B cell (primary cell): Measurements from ENCODE around the gene M6PR. TPM values are rescaled to one million over a fixed set of nuclear protein-coding genes. Genes with fewer than 3 reads are reported as not detected.

Experiments used
- ATAC-seq: fragments of 200-7000 bp; cut with Tn5 transposase; one replicate; pipeline ENCODE4 v1.10.0; 2021; ENCODE audit warnings: low read depth, mild to moderate bottlenecking, moderate number of reproducible peaks, moderate library complexity
- CTCF ChIA-PET: fragments of 350-600 bp; sonication (Branson Sonifier 250); formaldehyde crosslinking; loops from one replicate; lab custom pipeline; 2021; ENCODE audit warnings: antibody characterized with exemption, inconsistent platforms; lab: Charles Lee
- POLR2A ChIA-PET: fragments of 350-600 bp; sonication (Branson Sonifier 250); formaldehyde crosslinking; loops from one replicate; lab custom pipeline; 2021; ENCODE audit warnings: antibody characterized with exemption; lab: Charles Lee
- DNase-seq: peaks from one replicate; pipeline ENCODE4 v3.0.0; 2013
- H2AFZ ChIP-seq: 2 replicates; pipeline ENCODE4 v1.6.1; 2012; ENCODE audit warnings: mild to moderate bottlenecking, low read depth, low read length; ENCODE audit not compliant: insufficient read depth, poor library complexity, severe bottlenecking
- H3K27ac ChIP-seq, 2 donors: 1 replicate in 1 of 2; 2 replicates in 1 of 2; pipeline ENCODE4 v1.5.1; 2012 to 2013; ENCODE audit warnings: low read length in 2 of 2, mild to moderate bottlenecking in 2 of 2, moderate library complexity in 1 of 2
- H3K27me3 ChIP-seq, 4 experiments: fragments of 200-600 bp in 1 of 4; sonication (generic) in 1 of 4; replicated peaks in 1 of 4; 1 replicate in 2 of 4; 2 replicates in 2 of 4; pipeline versions ENCODE4 v1.6.1 to v1.7.0; 2013 to 2016; ENCODE audit warnings: low read length in 3 of 4, mild to moderate bottlenecking in 2 of 4, mixed read lengths in 1 of 4, moderate library complexity in 1 of 4; ENCODE audit not compliant: insufficient read depth in 4 of 4, control insufficient read depth in 3 of 4; ENCODE audit errors: control extremely low read depth in 1 of 4
- H3K36me3 ChIP-seq, 2 experiments: replicated peaks in 1 of 2; 1 replicate in 1 of 2; 2 replicates in 1 of 2; pipeline versions ENCODE4 v1.6.1 to v1.7.1; 2013; ENCODE audit warnings: low read length in 1 of 2; ENCODE audit not compliant: insufficient read depth in 2 of 2, control insufficient read depth in 1 of 2; ENCODE audit errors: control extremely low read depth in 1 of 2, extremely low read depth in 1 of 2
- H3K4me1 ChIP-seq, 2 donors: fragments of 200-600 bp in 1 of 2; sonication (generic) in 1 of 2; 1 replicate in 1 of 2; 2 replicates in 1 of 2; pipeline versions ENCODE4 v1.5.1 to v1.6.1; 2013 to 2017; ENCODE audit warnings: low read length in 2 of 2; ENCODE audit not compliant: control insufficient read depth in 2 of 2, insufficient read depth in 2 of 2
- H3K4me2 ChIP-seq: replicated peaks from 2 replicates; pipeline ENCODE3; 2012; ENCODE audit warnings: mild to moderate bottlenecking, low read depth, low read length; ENCODE audit not compliant: poor library complexity, severe bottlenecking
- H3K4me3 ChIP-seq, 5 experiments: fragments of 200-600 bp in 1 of 5; sonication (generic) in 1 of 5; 1 replicate in 3 of 5; 2 replicates in 2 of 5; pipeline versions ENCODE4 v1.5.1 to v1.7.0; 2011 to 2016; ENCODE audit warnings: low read length in 4 of 5, mild to moderate bottlenecking in 4 of 5, low read depth in 2 of 5, control low read depth in 1 of 5, moderate library complexity in 1 of 5; ENCODE audit not compliant: insufficient read depth in 1 of 5; ENCODE audit errors: control extremely low read depth in 1 of 5, extremely low read depth in 1 of 5
- H3K79me2 ChIP-seq: fragments of 200-600 bp; sonication (generic); one replicate; pipeline ENCODE4 v1.6.0; 2016; ENCODE audit warnings: low read length; ENCODE audit not compliant: control insufficient read depth, insufficient read depth
- H3K9ac ChIP-seq: fragments of 200-600 bp; sonication (generic); 2 replicates; pipeline ENCODE4 v1.6.1; 2017; ENCODE audit warnings: mild to moderate bottlenecking, low read length, moderate library complexity
- H3K9me3 ChIP-seq, 3 donors: one replicate each; pipeline versions ENCODE4 v1.6.1 to v1.7.1; 2013; ENCODE audit warnings: low read length in 2 of 3; ENCODE audit not compliant: control insufficient read depth in 2 of 3, insufficient read depth in 1 of 3; ENCODE audit errors: control extremely low read depth in 1 of 3
- H4K20me1 ChIP-seq: 2 replicates; pipeline ENCODE4 v1.6.0; 2012; ENCODE audit warnings: mild to moderate bottlenecking, low read length; ENCODE audit not compliant: insufficient read depth, control insufficient read depth, poor library complexity, severe bottlenecking
- H3K27ac Mint-ChIP-seq: one replicate; pipeline ENCODE4 v1.8.0; 2021; ENCODE audit warnings: mixed read lengths
- H3K27me3 Mint-ChIP-seq: one replicate; pipeline ENCODE4 v1.8.0; 2021; ENCODE audit warnings: mixed read lengths
- H3K4me1 Mint-ChIP-seq: one replicate; pipeline ENCODE4 v1.8.0; 2021; ENCODE audit warnings: mixed read lengths
- H3K4me3 Mint-ChIP-seq: one replicate; pipeline ENCODE4 v1.8.0; 2021; ENCODE audit warnings: mixed read lengths
- H3K9me3 Mint-ChIP-seq: one replicate; pipeline ENCODE4 v1.8.0; 2022; ENCODE audit warnings: mixed read lengths; ENCODE audit not compliant: insufficient read depth
- CTCF ChIP-seq: fragments of 200-600 bp; IDR thresholded peaks from one replicate; pipeline ENCODE4 v1.8.0; 2022; ENCODE audit warnings: antibody characterized with exemption, mild to moderate bottlenecking
- EZH2 ChIP-seq: IDR thresholded peaks from 2 replicates; pipeline ENCODE4 v1.6.1; 2012; ENCODE audit warnings: borderline replicate concordance, low read depth, mild to moderate bottlenecking, moderate library complexity, low read length; ENCODE audit not compliant: insufficient read depth, poor library complexity, severe bottlenecking
- WGBS: methylation state at CpG from one replicate; pipeline ENCODE4 v1.1.5; 2013; ENCODE audit warnings: missing lambda C conversion rate; ENCODE audit not compliant: insufficient coverage; 5-methylcytosine and 5-hydroxymethylcytosine counted together
- intact Hi-C: fragments of 100-400 bp; cut with micrococcal nuclease; formaldehyde crosslinking; loops from one replicate; pipeline ENCODE4 v1.10.0; 2022
- polyA plus RNA-seq: library from polyadenylated mRNA; depleted of rRNA; stranded (reverse); fragments of >200 nt; gene quantifications from 2 replicates; pipeline ENCODE4 v1.2.3, GENCODE V29; 2012
- total RNA-seq, 2 donors: library from RNA; stranded (reverse); fragments of 120-200 nt in 1 of 2; gene quantifications; 1 replicate in 1 of 2; 2 replicates in 1 of 2; pipeline versions ENCODE4 v1.2.3 to v1.2.4, GENCODE V29; 2013 to 2022

Gene M6PR
- total and polyA plus RNA-seq, 2 donors (not counting 1 experiment from before 2014, with no cell fraction given) = 58.8 to 204 TPM

- intact Hi-C loops = no loop called here
- POLR2A ChIA-PET = no interaction called here
- CTCF ChIA-PET = no interaction called here
Measured at GRCh38 chr12:8993827-8994226, 44.4 kb upstream of the M6PR start.

More at GRCh38 chr12:8993827-8994226, 44.4 kb upstream of the M6PR start:
- H2AFZ ChIP-seq = no peak overlapping the region
- DNase-seq (no peak), ATAC-seq (no peak)
- peaks cover 9 to 11% of the 10 kb centered on the region in 2 donors for H3K4me1 ChIP-seq
- no peak overlapping the region for H3K4me2 ChIP-seq
- H3K36me3 ChIP-seq = no peaks in the 10 kb centered on the region
- no peaks in the 10 kb centered on the region for H3K27me3 ChIP-seq
- no peak overlapping the region for H3K27ac ChIP-seq
- no peaks in the 10 kb centered on the region for H3K9me3 ChIP-seq
- no peaks in the 10 kb centered on the region for H3K9me3 Mint-ChIP-seq
- H4K20me1 ChIP-seq = no peaks in the 10 kb centered on the region
- H3K79me2 ChIP-seq = no peaks in the 10 kb centered on the region
- WGBS = 100% methylated on average over 2 of the region's 3 CpGs
- no peak for TF ChIP-seq EZH2
- TF ChIP-seq CTCF = no peak
- H3K4me3 Mint-ChIP-seq = no peak overlapping the region
- no peak overlapping the region for H3K9ac ChIP-seq
- H3K4me3 ChIP-seq = no peak overlapping the region
- no peaks in the 10 kb centered on the region for H3K27me3 Mint-ChIP-seq
- H3K27ac Mint-ChIP-seq = no peak overlapping the region
- H3K4me1 Mint-ChIP-seq = peaks cover 8% of the 10 kb centered on the region
